Anterior cingulate cortex (tissue), 58 donors: ENCODE results near the gene MIS12.

Source experiments
- DNase-seq, 58 donors: peaks; one replicate each; lab custom pipeline; 2025; lab: John Stamatoyannopoulos, UW

MIS12 gene

DNA sequence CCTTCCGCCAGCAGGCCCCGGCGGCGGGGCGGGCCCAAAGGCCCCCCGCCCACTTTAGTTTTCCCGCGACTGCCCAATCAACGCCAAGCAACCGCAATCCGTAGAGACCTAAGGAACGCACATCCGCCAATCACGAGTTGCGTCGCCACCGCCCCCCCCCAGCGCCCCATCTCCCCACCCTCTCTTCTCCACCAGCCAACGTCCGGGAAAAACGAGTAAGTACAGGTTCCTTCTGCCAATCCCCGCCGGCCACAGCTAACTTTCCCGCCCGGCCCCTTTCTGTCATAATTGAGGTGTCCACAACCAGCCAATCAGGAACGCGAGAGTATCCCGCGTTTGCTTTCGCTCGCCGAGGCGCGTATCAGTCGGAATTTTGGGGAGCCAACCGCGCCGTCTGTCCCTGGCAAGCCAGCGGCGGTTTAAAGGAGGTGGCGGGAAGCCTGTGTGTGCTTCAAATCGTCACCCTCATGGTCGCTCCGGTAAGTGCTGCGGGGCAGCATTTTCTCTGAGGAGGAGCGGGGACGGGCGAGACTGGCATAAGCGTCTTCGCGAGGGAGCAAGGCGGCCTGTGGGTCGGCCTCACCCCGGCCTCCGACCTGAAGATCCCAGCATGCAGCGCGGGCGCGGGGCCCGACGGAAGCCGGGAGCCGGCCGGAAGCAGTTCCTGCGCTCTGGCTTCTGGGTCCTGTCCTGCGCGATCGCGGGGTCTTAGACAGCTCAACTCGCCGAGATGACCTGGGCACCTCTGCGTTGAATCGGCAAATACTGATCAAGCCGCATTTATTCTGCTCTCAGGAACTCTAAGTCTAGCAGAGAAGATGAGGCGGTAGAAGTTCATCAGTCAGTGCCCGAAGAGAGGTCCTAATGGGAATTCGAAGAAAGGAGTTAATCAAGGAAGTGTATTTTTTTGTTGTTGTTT lies at the start of gene MIS12:
Gene MIS12 (plus strand): TSS at position 361 of the 919 bp plus-strand sequence. CDS start 2,297 bp downstream, outside the sequence.
- DNase-seq, result peak; percentile 85 to 100 (median 98)

DNA sequence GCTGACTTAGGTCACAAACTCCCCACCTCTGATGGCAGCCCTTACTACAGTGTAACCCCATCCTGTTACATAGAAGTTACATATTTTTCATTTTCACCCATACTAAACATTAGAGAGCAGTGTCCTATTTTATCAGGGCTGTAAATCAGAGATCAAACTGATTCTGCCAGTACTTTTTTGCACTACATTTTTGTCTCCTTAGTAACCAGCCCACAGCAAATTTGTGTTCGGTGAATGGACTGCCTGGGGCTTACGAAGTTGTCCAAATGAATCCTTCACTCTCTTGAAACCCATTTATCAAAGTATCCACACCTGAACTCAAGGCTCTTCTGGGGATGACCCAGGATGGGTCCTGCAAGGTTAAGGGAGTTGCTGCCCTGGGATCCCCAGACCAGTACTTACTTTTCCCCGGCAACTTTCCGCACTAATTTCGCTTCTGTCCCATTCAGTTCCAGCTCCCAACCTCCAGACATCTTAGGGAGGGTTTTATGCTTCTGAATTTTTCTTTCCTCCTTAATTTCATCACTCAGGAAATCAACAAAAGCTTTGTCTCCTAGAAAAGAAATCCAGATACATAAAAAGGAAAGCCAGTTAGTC lies 48.5 kb upstream of the MIS12 start:
- no peak for DNase-seq

DNA sequence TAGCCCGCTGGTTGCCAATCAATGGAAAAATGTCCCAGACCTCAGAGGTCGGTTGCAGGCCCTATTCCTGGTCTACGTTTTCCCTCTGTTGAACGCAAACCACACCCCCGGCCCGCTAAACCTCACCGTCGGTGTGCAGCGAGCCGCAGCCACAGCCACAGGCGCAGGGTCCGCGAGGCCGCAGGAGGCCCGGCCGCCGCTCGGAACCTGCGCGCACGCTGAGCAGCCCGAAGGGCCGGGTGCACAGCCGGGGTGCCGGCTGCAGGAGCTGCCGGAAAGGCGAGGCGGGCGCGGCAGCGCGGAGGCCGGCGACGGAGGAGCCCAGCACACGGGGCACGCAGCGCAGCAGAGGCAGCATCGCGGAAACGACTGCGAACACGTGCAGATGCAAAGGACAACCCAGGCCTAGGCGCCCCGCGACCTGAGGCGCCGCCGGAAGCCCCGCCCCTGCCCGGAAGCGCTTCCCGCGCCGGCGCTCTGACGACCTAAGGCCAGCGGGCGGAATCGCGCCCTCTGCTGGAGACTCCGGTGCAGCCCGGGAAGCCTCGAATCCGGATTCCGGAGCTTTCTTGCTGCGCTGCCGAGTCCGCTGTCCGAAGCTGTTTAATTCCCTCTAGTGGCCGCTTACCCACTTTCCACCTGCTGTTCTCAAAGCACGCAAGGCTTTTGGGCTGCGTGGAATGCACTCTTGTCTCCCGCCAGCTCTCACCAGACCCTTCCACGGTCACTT lies 47.5 kb upstream of the MIS12 start, which contains the start of gene C1QBP:
Gene C1QBP (minus strand): TSS at position 440 of the 730 bp plus-strand sequence. CDS start 82 bp downstream, at position 358.
- peak in 57 of 58 donors; percentile 34 to 93 (median 85) for DNase-seq

DNA sequence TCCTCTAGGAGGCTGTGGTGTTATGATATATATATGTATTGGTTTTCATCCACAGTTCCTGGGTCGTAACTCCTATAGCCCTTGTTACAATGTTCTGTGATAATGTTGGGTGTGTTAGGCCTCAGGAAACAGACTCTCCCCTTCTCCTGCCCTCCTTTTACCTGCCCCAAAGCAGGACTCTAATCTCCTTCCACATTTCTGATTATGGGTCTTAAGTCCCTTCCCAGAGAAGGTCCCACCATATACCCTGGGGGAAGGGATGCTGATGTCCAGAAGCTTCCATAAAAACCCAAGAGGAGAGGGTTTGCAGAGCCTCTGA lies 47.0 kb upstream of the MIS12 start:
- no peak for DNase-seq

DNA sequence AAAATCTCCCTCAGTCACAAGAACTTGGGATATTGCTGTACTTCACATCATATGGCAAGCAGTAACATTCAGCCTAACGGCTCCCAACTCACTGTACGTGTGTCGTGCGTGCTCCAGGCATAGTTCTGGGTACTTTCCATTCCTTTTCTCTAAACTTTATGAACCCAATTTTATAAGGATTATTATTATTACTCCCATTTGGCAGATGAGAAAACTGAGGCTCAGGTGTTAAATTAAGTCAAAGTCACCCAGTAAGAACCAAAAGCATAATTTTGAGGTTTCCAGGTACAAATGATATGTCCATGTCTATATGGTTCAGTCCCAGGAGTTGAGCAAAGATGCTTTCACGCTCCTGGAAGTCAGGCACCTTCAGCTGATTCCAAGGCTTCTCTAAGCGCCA lies 42.6 kb upstream of the MIS12 start:
- no peak for DNase-seq

- DNase-seq, result no peak
Observed at GRCh38 chr17:5444209-5444608, 42.2 kb upstream of the MIS12 start.

- peak in 56 of 58 donors; percentile 2 to 90 (median 64) for DNase-seq
Observed at GRCh38 chr17:5446786-5447185, 39.6 kb upstream of the MIS12 start.

GRCh38 chr17:5464717-5465507 lies 21.5 kb upstream of the MIS12 start:
- no peak for DNase-seq

- DNase-seq, result no peak
Observed at GRCh38 chr17:5466295-5466694, 20.1 kb upstream of the MIS12 start.

- no peak for DNase-seq
Observed at GRCh38 chr17:5467416-5467815, 18.9 kb upstream of the MIS12 start.

- peak in 1 of 58 donors; percentile 24 for DNase-seq
Observed at GRCh38 chr17:5468075-5468473, 18.3 kb upstream of the MIS12 start.

- DNase-seq, result no peak
Observed at GRCh38 chr17:5472511-5472910, 13.9 kb upstream of the MIS12 start.

DNA sequence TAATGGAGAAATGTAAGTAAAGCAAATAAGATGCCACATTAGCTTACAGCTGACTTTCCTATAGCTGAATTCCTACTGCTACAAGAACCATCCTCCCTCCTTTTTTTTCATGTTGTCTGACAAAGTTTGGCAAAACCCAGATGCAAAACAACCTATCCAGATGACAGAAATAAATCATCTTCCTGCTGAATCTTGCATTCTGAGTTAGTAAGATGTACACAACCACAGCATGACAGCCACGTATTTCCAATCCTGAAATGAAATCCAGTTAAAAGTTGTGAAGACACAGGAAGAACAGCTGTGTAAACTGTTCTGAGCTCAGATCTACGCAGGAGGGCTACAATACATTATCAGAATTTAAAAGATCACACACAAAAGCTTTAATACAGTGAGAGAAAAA lies 12.5 kb upstream of the MIS12 start:
- DNase-seq, result no peak

DNA sequence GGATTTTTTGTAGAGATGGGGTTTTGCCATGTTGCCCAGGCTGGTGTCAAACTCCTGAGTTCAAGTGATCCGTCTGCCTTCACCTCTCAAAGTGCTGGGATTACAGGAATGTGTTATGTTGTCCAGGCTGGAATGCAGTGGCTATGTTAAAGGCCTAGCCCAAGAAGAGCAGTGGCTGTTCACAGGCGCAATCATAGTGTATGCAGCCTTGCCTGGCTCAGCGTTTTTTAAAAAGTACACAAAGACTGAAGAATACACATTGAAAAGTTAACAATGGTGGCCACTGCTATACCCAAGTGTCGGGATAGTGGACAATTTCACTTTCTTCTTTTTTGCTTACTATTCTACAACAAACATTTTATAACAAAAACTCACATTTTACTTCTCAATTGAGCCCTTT lies 7.4 kb upstream of the MIS12 start:
- no peak for DNase-seq

DNA sequence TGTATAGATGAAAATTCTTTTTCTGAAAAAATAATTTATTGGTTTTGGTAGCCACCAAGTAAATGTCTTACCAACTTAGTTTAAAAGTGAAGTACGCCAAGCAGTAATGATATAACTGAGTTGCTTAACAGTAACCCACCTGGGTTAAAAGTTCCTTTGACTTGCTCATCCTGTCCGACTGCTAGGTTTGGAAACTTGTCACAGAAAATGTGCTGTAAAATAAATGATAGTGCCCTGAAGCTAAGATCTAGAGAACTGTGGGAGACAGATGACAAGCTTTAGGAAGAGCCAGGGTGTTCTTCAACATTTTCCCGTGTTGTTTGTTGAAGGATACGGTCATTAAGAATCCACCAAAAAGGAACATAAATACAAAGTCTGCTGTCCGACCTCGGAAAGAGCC lies 5.4 kb upstream of the MIS12 start:
- DNase-seq, result no peak

DNA sequence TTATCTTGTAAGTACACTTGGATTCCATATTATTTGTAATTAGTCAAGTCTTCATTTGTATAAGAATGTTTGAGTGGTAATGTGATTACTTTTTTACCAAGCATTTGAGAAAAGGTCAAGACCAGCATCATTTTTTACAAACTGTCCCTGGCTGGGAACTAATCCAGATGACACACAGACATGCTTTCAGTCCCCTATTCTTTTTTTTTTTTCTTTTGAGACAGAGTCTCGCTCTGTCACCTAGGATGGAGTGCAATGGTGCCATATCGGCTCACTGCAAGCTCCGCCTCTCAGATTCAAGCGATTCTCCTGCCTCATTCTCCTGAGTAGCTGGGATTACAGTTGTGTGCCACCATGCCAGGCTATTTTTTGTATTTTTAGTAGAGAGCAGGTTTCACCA lies 4.9 kb upstream of the MIS12 start:
- DNase-seq, result no peak

DNA sequence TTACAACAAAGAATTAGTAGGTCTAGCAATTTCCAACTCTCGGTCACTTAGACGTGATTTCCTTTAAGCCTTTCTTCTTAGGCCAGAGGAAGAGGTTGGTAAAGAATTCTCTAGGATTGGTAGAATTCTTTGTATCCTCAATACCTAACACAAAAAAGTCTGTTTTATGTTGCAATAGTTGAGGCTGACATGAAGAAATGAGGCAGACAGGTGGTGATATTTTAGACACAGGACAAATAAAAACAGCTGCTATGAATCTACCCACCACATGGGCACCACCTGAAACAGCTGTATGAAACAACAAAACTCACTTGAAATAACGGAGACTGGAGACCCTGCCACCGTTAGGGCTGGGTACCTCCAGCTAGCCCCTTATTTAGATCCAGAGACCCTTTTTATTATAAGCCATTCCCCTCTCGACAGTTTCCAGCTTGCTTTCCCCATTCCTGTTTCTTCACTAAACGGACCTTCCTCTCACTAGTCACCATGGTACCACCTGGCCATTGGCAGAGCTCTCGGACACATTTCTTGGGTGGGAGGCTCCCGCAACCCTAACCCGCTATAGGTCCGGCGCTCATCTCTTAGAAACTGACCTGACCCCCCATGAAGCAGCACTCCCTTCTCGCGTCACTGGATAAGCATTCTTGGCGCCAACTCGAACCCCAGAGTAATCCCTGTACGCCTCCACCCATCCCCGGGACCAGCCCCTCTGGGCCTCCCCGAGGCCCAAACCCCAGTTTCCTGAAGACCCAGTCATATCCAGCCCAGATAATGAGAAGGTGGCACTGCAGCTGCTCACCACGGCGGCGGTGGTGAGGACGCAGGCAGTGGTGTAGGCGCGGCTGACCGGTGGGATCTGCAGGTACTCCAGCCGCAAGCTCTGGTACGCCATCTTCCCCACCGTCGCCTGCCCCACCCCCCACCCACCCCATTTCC lies 828 bp upstream of the MIS12 start, which contains the start of gene DERL2:
Gene DERL2 (minus strand): TSS at position 909 of the 936 bp plus-strand sequence. CDS start 17 bp downstream, at position 892.
- peak in 2 of 58 donors; percentile 63 to 71 for DNase-seq

DNA sequence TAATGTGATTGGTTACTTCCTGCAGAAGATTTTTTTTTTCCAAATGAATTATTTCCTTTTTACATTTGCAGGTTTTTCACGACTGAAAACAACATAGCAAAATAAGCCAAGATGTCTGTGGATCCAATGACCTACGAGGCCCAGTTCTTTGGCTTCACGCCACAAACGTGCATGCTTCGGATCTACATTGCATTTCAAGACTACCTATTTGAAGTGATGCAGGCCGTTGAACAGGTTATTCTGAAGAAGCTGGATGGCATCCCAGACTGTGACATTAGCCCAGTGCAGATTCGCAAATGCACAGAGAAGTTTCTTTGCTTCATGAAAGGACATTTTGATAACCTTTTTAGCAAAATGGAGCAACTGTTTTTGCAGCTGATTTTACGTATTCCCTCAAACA lies 2.4 kb downstream of the MIS12 start:
- DNase-seq, result no peak

DNA sequence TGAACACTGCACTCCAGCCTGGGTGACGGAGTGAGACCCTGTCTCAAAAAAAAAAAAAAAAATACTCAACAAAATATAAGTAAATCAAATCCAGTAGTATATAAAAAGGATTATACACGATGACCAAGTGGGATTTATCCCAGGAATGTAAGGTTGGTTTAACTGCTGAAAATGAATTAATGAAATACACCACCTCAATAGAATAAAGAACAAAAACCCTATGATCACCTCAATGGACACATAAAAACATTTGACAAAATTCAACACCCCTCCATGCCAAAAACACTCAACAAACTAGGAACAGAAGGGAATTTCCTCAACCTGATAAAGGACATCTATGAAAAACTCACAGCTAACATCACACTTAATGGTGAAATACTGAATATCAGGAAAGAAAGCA lies 6.6 kb downstream of the MIS12 start:
- DNase-seq, result no peak
